NT2/D1 (cell line): ENCODE data around the gene ZC3HAV1L.

Source experiments
- YY1 ChIP-seq: IDR thresholded peaks from 2 replicates; pipeline ENCODE4 v1.6.1; 2011; ENCODE audit not compliant: insufficient read length, insufficient read depth
- ZNF274 ChIP-seq: IDR thresholded peaks from 2 replicates; pipeline ENCODE4 v1.6.1; 2011; ENCODE audit warnings: mild to moderate bottlenecking, low read depth, low read length

GRCh38 chr7:139071680-139072079, 35.8 kb upstream of the ZC3HAV1L start:
- no peak for TF ChIP-seq ZNF274
- no peak for TF ChIP-seq YY1
